K562 (cell line): Measurements from ENCODE around the gene SLC25A1. TPM values are rescaled to one million over a fixed set of nuclear protein-coding genes. Genes with fewer than 3 reads are reported as not detected.

ENCODE experiments used
- BDP1 ChIP-seq: IDR thresholded peaks from 3 replicates; pipeline ENCODE4 v1.6.1; 2011; ENCODE audit not compliant: insufficient read length, insufficient read depth
- CCAR2 ChIP-seq: fragments of 200-400 bp; formaldehyde crosslinking; IDR thresholded peaks from 2 replicates; pipeline ENCODE4 v1.6.1; 2017; ENCODE audit warnings: mild to moderate bottlenecking, low read depth, low read length
- DPF2 ChIP-seq: fragments of 450-650 bp; IDR thresholded peaks from 2 replicates; pipeline ENCODE4 v1.6.1; 2016
- EHMT2 ChIP-seq: fragments of 450-650 bp; IDR thresholded peaks from 2 replicates; pipeline ENCODE4 v1.6.1; 2018; ENCODE audit warnings: antibody characterized with exemption
- EP300 ChIP-seq: IDR thresholded peaks from 2 replicates; pipeline ENCODE4 v1.6.1; 2012; ENCODE audit warnings: low read length, improper control_type of control experiment
- HDAC6 ChIP-seq: IDR thresholded peaks from 2 replicates; pipeline ENCODE4 v1.6.1; 2012; ENCODE audit warnings: low read depth, mild to moderate bottlenecking, control low read depth, inconsistent platforms, low read length, moderate library complexity
- HNRNPK ChIP-seq: fragments of 200-400 bp; formaldehyde crosslinking; IDR thresholded peaks from one replicate; pipeline ENCODE4 v1.6.1; 2018; ENCODE audit warnings: mild to moderate bottlenecking, low read depth, low read length; ENCODE audit not compliant: poor library complexity, severe bottlenecking
- MYC ChIP-seq, 2 experiments: fragments of 250-450 bp in 1 of 2; sonication (Bioruptor Pico) in 1 of 2; IDR thresholded peaks; 2 replicates each; pipeline versions ENCODE4 v1.5.1 to v1.6.1; 2012 to 2021; ENCODE audit warnings: low read depth in 2 of 2, borderline replicate concordance in 1 of 2, improper control_type of control experiment in 1 of 2, low read length in 1 of 2, mild to moderate bottlenecking in 1 of 2, moderate library complexity in 1 of 2
- NR4A1 ChIP-seq, 2 experiments: fragments of 250-450 bp in 1 of 2; fragments of 450-650 bp in 1 of 2; sonication (Bioruptor Pico) in 1 of 2; IDR thresholded peaks; 2 replicates each; pipeline versions ENCODE4 v1.4.0 to v1.6.1; 2016 to 2020; ENCODE audit warnings: mild to moderate bottlenecking in 2 of 2, missing compliant biosample characterization in 1 of 2, missing genetic modification characterization in 1 of 2, moderate library complexity in 1 of 2
- RHOXF2B ChIP-seq: fragments of 250-450 bp; sonication (Bioruptor Pico); conservative IDR thresholded peaks from 2 replicates; pipeline ENCODE4 v1.5.1; 2021
- SIX5 ChIP-seq, 2 experiments: IDR thresholded peaks; 2 replicates each; pipeline ENCODE4 v1.6.1; 2011; ENCODE audit warnings: low read length in 2 of 2, borderline replicate concordance in 1 of 2, low read depth in 1 of 2, mild to moderate bottlenecking in 1 of 2, moderate library complexity in 1 of 2; ENCODE audit not compliant: insufficient read depth in 1 of 2
- SMAD2 ChIP-seq: fragments of 150-350 bp; IDR thresholded peaks from 2 replicates; pipeline ENCODE4 v1.6.1; 2014; ENCODE audit warnings: low read depth, mild to moderate bottlenecking, low read length
- SRF ChIP-seq, 2 experiments: fragments of 250-450, 450-650 bp in 1 of 2; sonication (Bioruptor Pico) in 1 of 2; sonication (generic) in 1 of 2; formaldehyde crosslinking; IDR thresholded peaks; 2 replicates each; pipeline versions ENCODE4 v1.5.0 to v1.5.1; 2020 to 2022; ENCODE audit warnings: mild to moderate bottlenecking in 1 of 2, missing genetic modification reagents in 1 of 2
- STAG1 ChIP-seq: sonication (generic); formaldehyde crosslinking; IDR thresholded peaks from 2 replicates; pipeline ENCODE4 v1.5.0; 2020; ENCODE audit warnings: missing genetic modification reagents, borderline replicate concordance
- STAT5A ChIP-seq: IDR thresholded peaks from 2 replicates; pipeline ENCODE4 v1.6.1; 2012; ENCODE audit warnings: low read length, inconsistent platforms, borderline replicate concordance
- ZFP1 ChIP-seq: fragments of 450-650 bp; formaldehyde crosslinking; IDR thresholded peaks from 2 replicates; pipeline ENCODE4 v1.4.0; 2020; ENCODE audit warnings: mild to moderate bottlenecking, mixed read lengths
- ZFPM2 ChIP-seq: fragments of 250-450 bp; sonication (Bioruptor Pico); IDR thresholded peaks from 2 replicates; pipeline ENCODE4 v1.5.1; 2022; ENCODE audit warnings: mild to moderate bottlenecking
- ZKSCAN8 ChIP-seq: fragments of 200-800 bp; sonication (Bioruptor generic); IDR thresholded peaks from 2 replicates; pipeline ENCODE4 v1.6.1; 2016; ENCODE audit warnings: missing genetic modification characterization, missing compliant biosample characterization
- ZNF121 ChIP-seq: sonication (generic); formaldehyde crosslinking; conservative IDR thresholded peaks from 2 replicates; pipeline ENCODE4 v1.8.0; 2022; ENCODE audit warnings: missing genetic modification reagents
- ZNF224 ChIP-seq: sonication (generic); formaldehyde crosslinking; IDR thresholded peaks from 2 replicates; pipeline ENCODE4 v1.8.0; 2022; ENCODE audit warnings: mild to moderate bottlenecking, missing genetic modification reagents
- ZNF431 ChIP-seq: sonication (generic); formaldehyde crosslinking; IDR thresholded peaks from 2 replicates; pipeline ENCODE4 v1.8.0; 2022; ENCODE audit warnings: mild to moderate bottlenecking, missing genetic modification reagents
- ZNF75A ChIP-seq: fragments of 450-650 bp; formaldehyde crosslinking; IDR thresholded peaks from 2 replicates; pipeline ENCODE4 v1.4.0; 2020; ENCODE audit warnings: mild to moderate bottlenecking
- polyA plus RNA-seq, 8 experiments: library from polyadenylated mRNA; depleted of rRNA in 4 of 8; stranded (reverse) in 5 of 8; unstranded in 3 of 8; fragments of >200 nt; fragmentation: Nextera tagmentation in 2 of 8; fragmentation: Illumina TruSeq in 1 of 8; extraction: Ambion mirVana in 2 of 8; extraction: Trizol in 1 of 8; gene quantifications; 2 replicates each; pipeline versions ENCODE4 v1.2.1 to v1.2.3, GENCODE V29; 2011 to 2014; ENCODE audit warnings: inconsistent platforms in 1 of 8, missing spikeins in 1 of 8
- total RNA-seq, 7 experiments: library from RNA; depleted of rRNA in 6 of 7; stranded (reverse); fragments of >200 nt in 6 of 7; fragmentation: Illumina TruSeq in 2 of 7; extraction: Trizol in 2 of 7; gene quantifications; 2 replicates each; pipeline versions ENCODE4 v1.2.1 to v1.2.3, GENCODE V29; 2011 to 2021; ENCODE audit warnings: low replicate concordance in 1 of 7
- TF ChIP-seq, protein P1 (sequence below): sonication (generic); formaldehyde crosslinking; IDR thresholded peaks from 2 replicates; pipeline ENCODE4 v1.8.1; 2023; ENCODE audit warnings: mild to moderate bottlenecking, missing genetic modification reagents, moderate library complexity
- TF ChIP-seq, protein P2 (sequence below), 2 experiments: fragments of 450-650 bp in 1 of 2; sonication (generic) in 1 of 2; formaldehyde crosslinking; conservative IDR thresholded peaks; 2 replicates each; pipeline versions ENCODE4 v1.4.0 to v1.8.1; 2020 to 2022; ENCODE audit warnings: mild to moderate bottlenecking in 1 of 2, missing genetic modification reagents in 1 of 2
- TF ChIP-seq, protein P3 (sequence below): fragments of 250-450 bp; sonication (Bioruptor Pico); IDR thresholded peaks from 2 replicates; pipeline ENCODE4 v1.8.0; 2021; ENCODE audit warnings: borderline replicate concordance, mild to moderate bottlenecking, moderate library complexity; ENCODE audit not compliant: poor library complexity, severe bottlenecking
- TF ChIP-seq, protein P4 (sequence below): fragments of 450-650 bp; formaldehyde crosslinking; IDR thresholded peaks from 2 replicates; pipeline ENCODE4 v1.4.0; 2022; ENCODE audit warnings: mild to moderate bottlenecking, moderate library complexity

SLC25A1 gene
- total and polyA plus RNA-seq, 9 of the 15 experiments (the other 6 are each of a cell fraction or from before 2014, with no cell fraction given), result 11.0 to 408 (median 110) TPM

DNA sequence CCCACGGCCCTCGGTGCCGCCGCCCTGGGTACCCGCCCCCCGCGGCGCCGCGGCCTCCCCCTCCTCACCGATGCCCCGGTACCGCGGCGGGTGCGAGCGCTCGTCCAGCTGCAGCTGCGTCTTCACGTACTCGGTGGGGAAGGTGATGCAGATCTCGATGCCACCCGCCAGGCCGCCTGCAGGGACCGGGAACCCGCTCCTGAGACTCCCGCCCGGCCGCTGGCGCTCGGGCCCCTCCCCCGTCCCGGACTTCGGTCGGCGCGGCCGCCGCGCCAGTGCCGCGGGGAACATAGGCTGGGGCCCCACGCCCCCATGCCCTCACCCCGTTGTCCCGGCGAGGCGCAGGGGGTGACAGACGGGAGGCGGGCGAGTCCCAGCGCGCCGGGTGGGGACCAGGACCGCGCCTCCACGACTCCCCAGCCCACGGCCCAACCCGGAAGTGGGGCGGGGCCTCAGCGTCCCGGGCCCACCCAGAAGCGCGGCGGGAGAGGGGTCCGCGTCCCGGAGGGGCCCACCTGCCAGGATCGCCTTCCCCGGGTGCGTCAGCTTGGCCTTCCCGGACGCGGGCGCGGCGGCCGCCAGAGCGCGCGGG lies 375 bp downstream of the SLC25A1 start (continued):
- no peak for TF ChIP-seq SRF (CRISPR knock-in tag; IDR thresholded peaks at IDR 0.05)
- no peak for TF ChIP-seq ZNF431 (CRISPR knock-in tag)
- TF ChIP-seq, protein P1, sequence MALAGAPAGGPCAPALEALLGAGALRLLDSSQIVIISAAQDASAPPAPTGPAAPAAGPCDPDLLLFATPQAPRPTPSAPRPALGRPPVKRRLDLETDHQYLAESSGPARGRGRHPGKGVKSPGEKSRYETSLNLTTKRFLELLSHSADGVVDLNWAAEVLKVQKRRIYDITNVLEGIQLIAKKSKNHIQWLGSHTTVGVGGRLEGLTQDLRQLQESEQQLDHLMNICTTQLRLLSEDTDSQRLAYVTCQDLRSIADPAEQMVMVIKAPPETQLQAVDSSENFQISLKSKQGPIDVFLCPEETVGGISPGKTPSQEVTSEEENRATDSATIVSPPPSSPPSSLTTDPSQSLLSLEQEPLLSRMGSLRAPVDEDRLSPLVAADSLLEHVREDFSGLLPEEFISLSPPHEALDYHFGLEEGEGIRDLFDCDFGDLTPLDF (CRISPR knock-in tag), result no peak; the same call in 1 of the 2 replicates
- TF ChIP-seq HNRNPK, result no peak
- TF ChIP-seq RHOXF2B, result peak; percentile 57; the same call in 1 of the 2 replicates
- no peak; the same call in 1 of the 2 replicates for TF ChIP-seq ZNF75A (CRISPR knock-in tag)
- TF ChIP-seq ZNF224, result no peak
- no peak for TF ChIP-seq STAG1
- no peak for TF ChIP-seq DPF2
- TF ChIP-seq EP300, result 0 out of 2 replicates have a peak, but pooled peaks have one; percentile 13
- no peak for TF ChIP-seq ZKSCAN8
- no peak for TF ChIP-seq STAT5A
- TF ChIP-seq ZFPM2 (CRISPR knock-in tag), result peak; percentile 97
- peak; percentile 89; the same call in 1 of the 2 replicates for TF ChIP-seq NR4A1 (CRISPR knock-in tag; IDR thresholded peaks at IDR 0.05)
- peak; percentile 88 for TF ChIP-seq NR4A1 (tag; IDR thresholded peaks at IDR 0.05)
- TF ChIP-seq, protein P2, sequence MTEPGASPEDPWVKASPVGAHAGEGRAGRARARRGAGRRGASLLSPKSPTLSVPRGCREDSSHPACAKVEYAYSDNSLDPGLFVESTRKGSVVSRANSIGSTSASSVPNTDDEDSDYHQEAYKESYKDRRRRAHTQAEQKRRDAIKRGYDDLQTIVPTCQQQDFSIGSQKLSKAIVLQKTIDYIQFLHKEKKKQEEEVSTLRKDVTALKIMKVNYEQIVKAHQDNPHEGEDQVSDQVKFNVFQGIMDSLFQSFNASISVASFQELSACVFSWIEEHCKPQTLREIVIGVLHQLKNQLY (CRISPR knock-in tag; conservative IDR thresholded peaks at IDR 0.05), result peak; percentile 88 to 89; a peak in 3 of 4 replicates
- no peak for TF ChIP-seq CCAR2
- no peak for TF ChIP-seq SIX5 (IDR thresholded peaks at IDR 0.05; ENCODE audit: borderline replicate concordance in 1 of 2, insufficient read depth in 1 of 2, low read depth in 1 of 2, low read length in 2 of 2)
- TF ChIP-seq, protein P3, sequence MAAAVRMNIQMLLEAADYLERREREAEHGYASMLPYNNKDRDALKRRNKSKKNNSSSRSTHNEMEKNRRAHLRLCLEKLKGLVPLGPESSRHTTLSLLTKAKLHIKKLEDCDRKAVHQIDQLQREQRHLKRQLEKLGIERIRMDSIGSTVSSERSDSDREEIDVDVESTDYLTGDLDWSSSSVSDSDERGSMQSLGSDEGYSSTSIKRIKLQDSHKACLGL (CRISPR knock-in tag), result peak; percentile 63
- TF ChIP-seq ZFP1 (CRISPR knock-in tag), result peak; percentile 50; the same call in 1 of the 2 replicates
- TF ChIP-seq EHMT2, result no peak
- TF ChIP-seq SMAD2, result no peak
- no peak for TF ChIP-seq ZNF121
- TF ChIP-seq HDAC6, result peak; percentile 92; the same call in 1 of the 2 replicates
- TF ChIP-seq BDP1, result no peak
- TF ChIP-seq MYC (IDR thresholded peaks at IDR 0.05; ENCODE audit: low read depth, low read length), result peak; percentile 62
- TF ChIP-seq MYC (CRISPR knock-in tag; IDR thresholded peaks at IDR 0.05; ENCODE audit: borderline replicate concordance, low read depth), result no peak
- TF ChIP-seq, protein P4, sequence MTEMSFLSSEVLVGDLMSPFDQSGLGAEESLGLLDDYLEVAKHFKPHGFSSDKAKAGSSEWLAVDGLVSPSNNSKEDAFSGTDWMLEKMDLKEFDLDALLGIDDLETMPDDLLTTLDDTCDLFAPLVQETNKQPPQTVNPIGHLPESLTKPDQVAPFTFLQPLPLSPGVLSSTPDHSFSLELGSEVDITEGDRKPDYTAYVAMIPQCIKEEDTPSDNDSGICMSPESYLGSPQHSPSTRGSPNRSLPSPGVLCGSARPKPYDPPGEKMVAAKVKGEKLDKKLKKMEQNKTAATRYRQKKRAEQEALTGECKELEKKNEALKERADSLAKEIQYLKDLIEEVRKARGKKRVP (CRISPR knock-in tag), result no peak
